NCI-H2107 (cell line): Measurements from ENCODE around the gene TNNI3K.
A peak's percentile ranks its signal among the peaks of the same experiment; 100 is the strongest.
"Not testable (repeated sequence)": the region's sequence is repeated elsewhere in the genome, so short reads cannot be mapped to it uniquely, and the experiment has no call there.

Experiments used
- DNase-seq: peaks from one replicate; lab custom pipeline; 2025; lab: John Stamatoyannopoulos, UW

The TNNI3K gene, protein sequence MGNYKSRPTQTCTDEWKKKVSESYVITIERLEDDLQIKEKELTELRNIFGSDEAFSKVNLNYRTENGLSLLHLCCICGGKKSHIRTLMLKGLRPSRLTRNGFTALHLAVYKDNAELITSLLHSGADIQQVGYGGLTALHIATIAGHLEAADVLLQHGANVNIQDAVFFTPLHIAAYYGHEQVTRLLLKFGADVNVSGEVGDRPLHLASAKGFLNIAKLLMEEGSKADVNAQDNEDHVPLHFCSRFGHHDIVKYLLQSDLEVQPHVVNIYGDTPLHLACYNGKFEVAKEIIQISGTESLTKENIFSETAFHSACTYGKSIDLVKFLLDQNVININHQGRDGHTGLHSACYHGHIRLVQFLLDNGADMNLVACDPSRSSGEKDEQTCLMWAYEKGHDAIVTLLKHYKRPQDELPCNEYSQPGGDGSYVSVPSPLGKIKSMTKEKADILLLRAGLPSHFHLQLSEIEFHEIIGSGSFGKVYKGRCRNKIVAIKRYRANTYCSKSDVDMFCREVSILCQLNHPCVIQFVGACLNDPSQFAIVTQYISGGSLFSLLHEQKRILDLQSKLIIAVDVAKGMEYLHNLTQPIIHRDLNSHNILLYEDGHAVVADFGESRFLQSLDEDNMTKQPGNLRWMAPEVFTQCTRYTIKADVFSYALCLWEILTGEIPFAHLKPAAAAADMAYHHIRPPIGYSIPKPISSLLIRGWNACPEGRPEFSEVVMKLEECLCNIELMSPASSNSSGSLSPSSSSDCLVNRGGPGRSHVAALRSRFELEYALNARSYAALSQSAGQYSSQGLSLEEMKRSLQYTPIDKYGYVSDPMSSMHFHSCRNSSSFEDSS

DNA sequence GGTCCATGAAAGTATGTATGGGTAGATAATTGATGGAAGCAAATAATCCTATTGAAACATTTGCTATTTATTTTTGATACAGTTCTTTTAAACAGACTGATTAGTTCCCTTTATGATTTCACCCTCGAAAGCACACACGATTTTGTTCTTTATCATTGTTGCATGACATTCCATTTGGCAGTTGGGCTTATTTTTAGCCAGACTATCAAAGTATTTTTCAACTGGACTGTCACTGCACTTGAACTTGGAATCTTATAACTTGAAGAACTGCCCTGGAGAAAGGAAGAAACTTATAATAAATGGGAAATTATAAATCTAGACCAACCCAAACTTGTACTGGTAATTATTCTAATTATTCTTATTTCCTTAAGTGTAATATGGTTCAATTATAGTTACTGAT, at the start of gene TNNI3K:
Gene TNNI3K, plus strand, starts transcription at position 235 of the 400 bp plus-strand sequence. Its CDS starts 65 bp downstream, at position 300.
- no peak for DNase-seq

DNA sequence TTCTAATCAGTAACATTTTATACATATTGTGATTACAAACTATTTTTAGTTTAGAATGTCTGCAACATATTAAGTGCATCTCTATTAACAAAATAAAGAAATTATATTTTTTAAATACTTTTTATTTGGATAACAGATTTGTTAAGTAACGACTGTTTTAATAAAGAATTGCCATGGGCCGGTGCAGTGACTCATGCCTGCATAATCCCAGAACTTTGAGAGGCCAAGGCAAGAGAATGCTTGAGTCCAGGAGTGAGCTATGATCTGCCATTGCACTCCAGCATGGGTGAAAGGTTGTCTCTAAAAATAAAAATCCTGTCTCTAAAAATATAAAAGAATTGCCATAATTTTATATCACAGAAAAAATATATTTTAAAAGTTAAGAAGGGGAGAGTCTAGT, 41.3 kb upstream of the TNNI3K start:
- no peak for DNase-seq

DNA sequence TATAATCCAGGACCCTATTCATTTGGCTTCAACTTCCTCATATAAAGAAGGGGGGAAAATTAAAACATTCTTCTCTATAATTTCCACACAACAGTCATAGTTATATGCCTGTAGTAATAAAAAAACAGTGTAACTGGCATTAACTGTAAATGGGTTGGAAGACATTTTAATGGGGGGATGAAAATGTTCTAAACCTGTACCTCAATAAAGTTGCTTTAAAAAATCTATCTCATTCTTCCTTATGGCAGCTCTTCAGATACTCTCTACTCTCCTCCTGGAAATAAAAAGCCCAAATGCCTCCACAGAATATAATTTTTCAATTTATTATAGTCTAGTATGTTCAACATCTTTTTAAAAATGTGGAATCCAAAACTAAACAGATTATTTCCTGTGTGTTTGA, 39.8 kb upstream of the TNNI3K start:
- DNase-seq, result no peak

DNA sequence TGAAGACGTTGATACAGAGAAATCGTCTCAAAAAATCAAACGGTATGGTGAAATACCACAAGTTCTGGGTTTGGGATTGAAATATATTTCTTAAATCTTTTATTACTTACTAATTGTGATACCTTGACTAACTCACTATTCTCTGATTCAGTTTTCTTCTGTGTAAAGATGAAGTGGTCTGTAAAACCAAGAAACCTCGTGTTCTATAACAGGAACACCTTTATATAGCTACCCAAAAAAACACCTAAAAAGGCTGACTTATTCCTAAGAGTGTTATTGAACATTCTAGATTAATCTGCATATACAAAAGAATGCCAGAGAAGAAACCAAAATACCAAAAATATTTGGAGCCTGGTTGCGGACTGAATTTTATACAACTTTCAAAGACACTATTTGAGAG, 37.9 kb upstream of the TNNI3K start:
- DNase-seq, result no peak

DNA sequence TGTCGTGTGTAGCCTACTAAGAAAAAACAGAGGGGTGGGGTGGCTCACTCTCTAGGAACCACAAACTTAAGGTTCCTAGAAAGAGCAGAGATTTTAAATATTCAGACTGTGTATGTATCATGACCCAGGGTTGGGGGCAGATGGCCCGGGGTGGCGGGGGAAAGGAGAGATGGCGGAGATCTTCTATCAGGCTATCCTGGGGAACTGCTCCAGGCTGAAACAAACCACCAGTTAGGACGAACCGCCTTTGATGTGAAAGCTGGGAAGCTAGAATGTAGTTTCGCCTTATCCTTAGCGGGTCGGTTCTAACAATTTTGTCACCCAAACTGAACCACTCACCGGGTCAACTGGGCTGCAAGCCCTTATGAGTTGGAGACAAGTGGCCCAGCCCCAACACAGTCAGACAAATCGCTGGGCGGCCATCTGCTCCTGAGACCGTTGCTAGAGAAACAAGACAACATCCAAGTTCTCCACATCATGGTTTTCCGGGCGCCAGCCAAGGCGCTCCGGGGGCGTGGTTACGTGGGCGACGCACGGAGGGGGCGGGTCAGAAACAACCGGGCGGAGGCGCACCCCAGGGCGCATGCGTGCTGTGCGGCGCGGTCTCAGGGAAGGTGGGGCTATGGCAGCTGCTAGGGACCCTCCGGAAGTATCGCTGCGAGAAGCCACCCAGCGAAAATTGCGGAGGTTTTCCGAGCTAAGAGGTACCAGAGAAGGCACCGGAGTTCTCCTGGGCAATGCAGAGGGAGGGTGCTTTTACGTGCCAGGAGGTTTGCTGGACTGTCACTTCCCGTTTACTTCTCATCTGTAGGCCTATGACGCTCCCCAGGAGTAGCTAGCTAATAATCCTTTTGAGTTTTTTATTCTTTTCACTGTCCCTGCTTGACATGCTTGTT, 37.3 kb upstream of the TNNI3K start, which contains the start of the genes FPGT and LRRIQ3:
Gene FPGT, plus strand, starts transcription at position 586 of the 896 bp plus-strand sequence. Its CDS starts 37 bp downstream, at position 623.
Gene LRRIQ3, minus strand, starts transcription at position 520 of the 896 bp plus-strand sequence. CDS start 14,492 bp downstream, outside the sequence.
- peak; percentile 96 for DNase-seq

DNA sequence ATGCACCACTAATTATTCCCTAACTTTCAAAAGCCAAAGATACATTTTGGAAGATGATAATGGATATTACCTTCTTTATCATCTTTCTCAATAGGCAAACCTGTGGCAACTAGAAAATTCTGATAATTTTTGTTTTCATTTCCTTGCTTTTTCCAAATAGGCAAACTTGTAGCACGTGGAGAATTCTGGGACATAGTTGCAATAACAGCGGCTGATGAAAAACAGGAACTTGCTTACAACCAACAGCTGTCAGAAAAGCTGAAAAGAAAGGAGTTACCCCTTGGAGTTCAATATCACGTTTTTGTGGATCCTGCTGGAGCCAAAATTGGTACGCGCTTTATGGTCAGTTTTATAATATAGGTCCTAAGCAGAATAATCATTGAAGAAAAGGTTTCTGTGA, 35.7 kb upstream of the TNNI3K start:
- DNase-seq, result no peak

DNA sequence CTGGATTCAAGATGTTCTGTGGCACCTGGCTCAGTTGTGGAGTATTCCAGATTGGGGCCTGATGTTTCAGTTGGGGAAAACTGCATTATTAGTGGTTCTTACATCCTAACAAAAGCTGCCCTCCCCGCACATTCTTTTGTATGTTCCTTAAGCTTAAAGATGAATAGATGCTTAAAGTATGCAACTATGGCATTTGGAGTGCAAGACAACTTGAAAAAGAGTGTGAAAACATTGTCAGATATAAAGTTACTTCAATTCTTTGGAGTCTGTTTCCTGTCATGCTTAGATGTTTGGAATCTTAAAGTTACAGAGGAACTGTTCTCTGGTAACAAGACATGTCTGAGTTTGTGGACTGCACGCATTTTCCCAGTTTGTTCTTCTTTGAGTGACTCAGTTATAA, 29.9 kb upstream of the TNNI3K start:
- DNase-seq, result no peak

DNA sequence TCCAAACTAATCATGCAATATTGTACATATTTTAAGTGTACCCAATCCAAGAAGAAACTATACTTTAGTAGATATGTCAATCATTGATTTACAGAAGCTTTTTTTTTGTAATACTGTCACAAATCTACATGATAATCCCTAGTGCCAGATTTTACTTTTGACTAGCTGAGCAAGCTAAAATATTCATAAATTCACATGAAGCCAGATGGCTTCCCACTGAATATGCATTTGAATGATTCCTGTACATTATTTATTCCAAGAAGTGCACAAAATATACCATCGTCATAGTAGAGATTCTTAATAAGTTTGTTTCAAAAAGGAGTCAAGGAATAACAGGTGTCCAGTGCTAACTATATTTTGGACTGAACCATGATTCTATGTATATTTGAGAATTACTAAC, 20.0 kb upstream of the TNNI3K start:
- no peak for DNase-seq

DNA sequence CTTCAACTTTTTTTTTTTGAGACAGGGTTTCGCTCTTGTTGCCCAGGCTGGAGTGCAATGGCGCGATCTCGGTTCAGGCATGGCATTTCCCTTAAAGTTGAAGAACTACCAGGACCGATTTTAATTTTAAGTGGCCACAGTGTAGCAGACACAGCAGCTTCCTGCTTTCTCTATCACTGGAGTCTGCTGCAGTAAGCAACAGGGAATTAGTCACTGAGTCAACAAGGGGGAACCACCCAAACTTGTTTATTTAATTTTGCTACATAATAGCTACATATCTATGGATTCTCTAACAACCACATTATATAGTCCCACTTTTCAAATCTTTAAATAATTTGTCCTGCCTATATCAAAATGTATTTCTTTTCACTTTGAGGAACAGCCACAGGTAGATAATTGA, 12.5 kb upstream of the TNNI3K start:
- DNase-seq, result no peak

DNA sequence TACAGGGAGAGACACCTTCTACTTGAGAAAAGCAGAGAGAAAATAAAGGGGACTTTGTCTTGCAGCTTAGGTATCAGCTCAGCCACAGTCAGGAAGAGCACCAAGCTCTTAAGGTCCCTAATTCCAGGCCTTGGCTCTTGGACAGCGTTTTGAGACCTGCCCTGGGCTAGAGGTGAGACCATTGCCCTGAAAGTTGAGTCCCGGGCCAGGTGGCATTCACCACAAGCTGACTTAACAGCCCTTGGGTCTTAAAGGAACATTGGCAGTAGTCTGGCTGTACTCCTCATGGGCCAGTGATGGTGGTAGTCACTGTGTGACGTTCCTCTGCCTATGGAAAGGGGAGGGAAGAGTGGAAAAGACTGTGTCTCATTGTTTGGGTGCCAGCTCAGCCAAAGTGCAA, 11.7 kb upstream of the TNNI3K start:
- DNase-seq, result no peak

DNA sequence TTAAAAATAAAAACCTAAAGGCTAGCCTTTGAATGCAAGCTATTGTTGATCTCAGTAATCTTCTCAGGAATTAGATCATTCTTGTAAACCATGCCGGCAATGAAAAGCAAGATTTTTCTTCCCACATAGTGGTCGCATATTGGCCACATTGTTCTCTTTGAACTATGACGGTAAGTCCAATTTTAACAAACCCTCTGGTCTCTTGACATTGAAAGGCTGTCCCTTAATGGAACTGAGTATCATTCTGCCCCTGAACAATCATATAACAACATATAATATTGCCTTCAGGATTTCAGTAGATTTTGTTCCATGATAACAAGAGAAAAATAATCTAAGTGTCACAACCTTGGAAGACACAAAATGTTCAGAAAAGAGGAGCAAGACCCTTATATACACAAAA, 1.3 kb downstream of the TNNI3K start:
- no peak for DNase-seq

DNA sequence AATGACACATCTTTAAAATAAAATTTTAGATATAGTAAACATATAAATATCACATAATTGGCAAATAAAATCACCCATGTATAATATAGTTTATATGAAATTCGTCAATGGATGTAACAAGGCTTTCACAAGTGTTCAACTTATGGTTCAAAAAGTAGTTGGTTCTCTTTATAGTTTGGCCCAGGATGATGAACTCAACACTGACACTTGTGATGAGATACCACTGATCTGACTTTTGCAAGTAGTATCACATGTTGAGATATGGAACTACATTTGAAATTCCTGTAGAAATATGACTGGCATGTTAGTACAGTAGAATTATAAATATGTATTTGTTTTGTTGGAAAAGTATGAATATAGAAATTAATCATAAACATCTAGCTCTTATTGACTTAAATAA, 1.8 kb downstream of the TNNI3K start:
- no peak for DNase-seq

DNA sequence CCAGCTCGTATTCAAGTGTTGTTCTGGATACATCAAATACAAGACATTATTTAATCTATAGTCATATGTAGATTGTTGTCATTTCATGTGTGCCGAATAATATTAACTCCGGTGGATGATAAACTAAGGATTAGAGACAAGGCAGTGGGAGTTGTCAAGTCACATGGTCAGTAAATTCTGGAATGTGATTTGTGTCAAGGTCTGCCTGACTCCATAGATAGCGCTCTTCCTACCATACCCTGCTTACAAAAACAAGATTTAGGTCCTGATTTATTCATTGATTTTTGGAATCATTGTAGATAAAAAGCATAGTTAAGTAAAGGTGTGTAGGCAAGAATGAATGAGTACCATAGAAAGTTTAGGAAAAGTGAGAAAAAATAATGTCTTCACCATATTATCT, 2.6 kb downstream of the TNNI3K start:
- DNase-seq, result no peak

DNA sequence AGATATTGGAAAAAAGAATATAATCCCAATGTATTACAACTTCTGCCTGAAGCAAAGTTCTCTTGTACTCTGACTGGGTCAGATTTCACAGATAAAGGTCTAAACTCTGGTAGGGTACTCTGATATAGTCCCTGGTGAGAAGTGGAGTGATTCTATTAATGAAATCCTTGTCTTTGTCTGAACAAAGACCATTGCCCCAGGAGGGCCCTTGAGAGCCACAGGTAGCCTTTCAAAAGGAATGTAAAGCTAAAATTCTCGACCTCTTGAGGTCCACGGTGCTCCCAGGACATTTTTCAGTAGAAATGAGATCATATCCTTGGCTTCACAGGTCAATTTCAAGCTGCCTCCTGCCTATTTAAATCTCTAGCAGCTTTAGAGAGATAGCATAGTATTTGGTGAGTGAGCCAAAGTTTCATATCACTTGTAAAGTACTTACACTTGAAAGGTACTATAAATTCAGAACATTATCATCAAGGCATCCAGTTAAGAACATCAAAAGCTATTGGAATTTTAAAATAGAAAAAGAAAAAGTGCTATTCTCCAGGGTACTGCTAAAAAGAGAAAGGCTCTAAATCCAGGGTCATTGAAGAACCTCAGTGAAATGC, 10.1 kb downstream of the TNNI3K start:
- no peak for DNase-seq

DNA sequence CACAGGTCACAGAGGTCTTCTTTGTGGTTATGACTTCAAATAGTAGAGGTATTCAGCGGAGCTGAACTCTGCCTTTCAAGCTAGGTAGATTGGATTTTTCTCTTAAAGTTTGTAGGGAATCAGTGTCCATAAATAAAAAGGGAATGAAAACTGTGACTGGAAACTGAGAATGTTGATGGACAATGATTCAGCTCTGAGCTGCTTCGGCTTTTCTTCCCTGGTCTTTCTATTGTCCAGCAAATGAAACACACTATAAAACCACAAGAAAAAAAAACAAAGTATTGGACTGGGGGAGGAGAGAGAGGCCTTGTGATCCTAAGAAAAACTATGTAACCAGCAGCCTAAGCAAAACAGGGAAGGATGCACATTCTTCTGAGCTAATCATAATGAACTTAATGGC, 11.1 kb downstream of the TNNI3K start:
- no peak for DNase-seq

DNA sequence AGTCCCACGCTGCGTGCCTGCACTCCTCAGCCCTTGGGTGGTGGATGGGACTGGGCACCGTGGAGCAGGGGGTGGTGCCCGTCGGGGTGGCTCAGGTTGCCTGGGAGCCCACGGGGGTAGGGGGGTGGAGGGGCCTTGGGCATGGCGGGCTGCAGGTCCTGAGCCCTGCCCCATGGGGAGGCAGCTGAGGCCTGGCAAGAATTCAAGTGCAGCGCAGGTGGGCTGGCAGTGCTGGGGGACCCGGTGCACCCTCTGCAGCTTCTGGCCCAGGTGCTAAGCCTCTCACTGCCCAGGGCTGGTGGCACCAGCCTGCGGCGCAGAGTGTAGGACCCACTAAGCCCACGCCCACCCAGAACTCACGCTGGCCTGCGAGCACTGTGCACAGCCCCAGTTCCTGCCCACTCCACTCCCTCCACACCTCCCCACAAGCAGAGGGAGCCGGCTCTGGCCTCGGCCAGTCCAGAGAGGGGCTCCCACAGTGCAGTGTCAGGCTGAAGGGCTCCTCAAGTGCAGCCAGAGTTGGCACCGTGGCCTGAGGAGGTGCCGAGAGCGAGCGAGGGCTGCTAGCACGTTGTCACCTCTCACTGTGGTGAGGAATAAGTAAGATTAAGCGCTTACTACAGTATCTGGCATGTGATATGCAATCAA, 12.8 kb downstream of the TNNI3K start:
- DNase-seq, result no peak

DNA sequence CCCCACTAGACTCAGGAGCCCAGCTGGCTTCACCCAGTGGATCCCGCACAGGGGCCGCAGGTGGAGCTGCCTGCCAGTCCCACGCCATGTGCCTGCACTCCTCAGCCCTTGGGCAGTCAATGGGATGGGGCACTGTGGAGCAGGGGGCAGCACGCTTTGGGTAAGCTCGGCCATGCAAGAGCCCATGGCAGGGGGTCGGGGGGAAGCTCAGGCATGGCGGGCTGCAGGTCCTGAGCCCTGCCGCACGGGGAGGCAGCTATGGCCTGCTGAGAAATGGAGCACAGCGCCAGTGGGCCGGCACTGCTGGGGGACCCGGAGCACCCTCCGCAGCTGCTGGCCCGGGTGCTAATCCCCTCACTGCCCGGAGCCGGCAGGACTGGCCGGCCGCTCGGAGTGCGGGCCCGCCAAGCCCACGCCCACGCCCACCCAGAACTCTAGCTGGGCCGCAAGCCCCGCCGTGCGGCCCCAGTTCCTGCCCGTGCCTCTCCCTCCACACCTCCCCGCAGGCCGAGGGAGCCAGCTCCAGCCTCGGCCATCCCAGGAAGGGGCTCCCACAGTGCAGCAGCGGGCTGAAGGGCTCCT, 18.1 kb downstream of the TNNI3K start:
- DNase-seq, result not testable (repeated sequence)

DNA sequence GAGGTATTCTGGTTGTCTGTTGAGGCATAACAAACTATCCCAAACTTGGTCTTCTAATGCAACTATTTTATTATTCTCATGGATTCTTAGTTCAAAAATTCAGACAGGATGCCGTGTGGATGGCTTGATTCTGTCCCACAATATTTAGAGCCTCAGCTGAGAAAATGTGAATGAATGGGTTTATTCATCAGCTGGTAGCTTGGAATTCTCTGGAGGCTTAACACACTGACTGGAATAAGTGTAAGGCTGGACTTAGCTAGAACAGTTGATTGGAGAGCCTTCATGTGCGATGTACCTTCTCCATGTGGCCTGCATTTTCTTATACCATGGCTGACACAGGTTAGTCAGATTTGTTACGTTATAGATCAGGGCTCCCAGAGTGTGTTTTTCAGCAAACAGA, 30.8 kb downstream of the TNNI3K start:
- no peak for DNase-seq

DNA sequence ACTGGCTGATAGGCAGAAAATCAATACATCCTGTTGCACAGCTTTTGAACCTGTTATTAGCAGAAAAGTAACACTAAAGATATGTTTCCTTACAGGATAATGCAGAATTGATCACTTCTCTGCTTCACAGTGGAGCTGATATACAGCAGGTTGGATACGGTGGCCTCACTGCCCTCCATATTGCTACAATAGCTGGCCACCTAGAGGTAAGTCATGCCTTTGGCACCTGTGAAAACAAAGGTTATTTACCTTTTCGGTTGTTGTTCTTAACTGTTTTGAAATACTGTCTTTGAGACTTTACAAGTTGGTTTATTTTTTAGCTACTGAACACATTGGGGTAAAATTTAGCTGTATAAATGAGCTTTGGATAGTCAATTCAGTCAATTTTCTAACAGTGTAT, 36.3 kb downstream of the TNNI3K start:
- DNase-seq, result no peak

DNA sequence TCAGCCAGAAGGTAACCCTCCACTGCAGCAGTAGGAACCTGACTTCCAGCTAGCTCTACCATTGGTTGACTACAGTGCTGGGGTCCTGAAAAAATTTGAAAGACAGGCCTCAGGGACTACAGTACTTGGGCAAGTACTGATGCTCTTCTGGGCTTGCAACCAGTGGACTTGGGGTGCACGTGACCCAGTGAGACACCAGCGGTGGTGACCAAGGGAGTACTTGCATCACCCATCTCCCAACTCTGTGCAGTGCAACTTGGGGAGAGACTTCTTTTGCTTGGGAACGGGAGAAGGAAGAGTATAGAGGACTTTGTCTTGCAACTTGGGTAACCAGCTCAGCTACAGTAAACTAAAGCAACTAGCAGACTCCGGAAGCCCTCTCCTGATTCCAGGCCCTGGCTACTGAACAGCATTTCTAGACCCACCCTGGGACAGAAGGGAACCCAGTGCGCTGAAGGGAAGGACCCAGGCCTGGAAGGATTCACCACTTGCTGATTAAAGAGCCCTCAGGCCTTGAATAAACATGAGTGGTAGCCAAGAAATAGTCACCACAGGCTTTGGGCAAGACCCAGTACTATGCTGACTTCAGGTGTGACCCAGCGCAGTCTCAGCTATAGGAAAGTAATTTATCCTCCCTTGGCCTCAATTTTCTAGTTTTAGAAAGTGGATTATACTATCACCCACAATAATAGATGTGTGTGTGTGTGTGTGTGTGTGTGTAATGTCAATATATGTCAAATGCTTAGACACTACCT, 45.6 kb downstream of the TNNI3K start:
- DNase-seq, result no peak
